Spleen (tissue), 11 donors: ENCODE measurements around the gene FNBP1L. TPM values are rescaled to one million over a fixed set of nuclear protein-coding genes. Genes with fewer than 3 reads are reported as not detected.
A peak's percentile ranks its signal among the peaks of the same experiment; 100 is the strongest.

Source experiments
- DNase-seq: peaks from one replicate; pipeline ENCODE4 v3.0.0-alpha.2; 2020
- H3K27ac ChIP-seq, 8 donors: fragments of 200-600 bp; sonication (generic) in 7 of 8; 1 replicate in 4 of 8; 2 replicates in 4 of 8; pipeline versions ENCODE4 v1.5.0 to v1.8.0; 2016 to 2021; ENCODE audit warnings: inconsistent platforms in 4 of 8, mild to moderate bottlenecking in 4 of 8, moderate library complexity in 1 of 8
- H3K27me3 ChIP-seq, 7 donors: fragments of 200-600 bp; sonication (generic) in 6 of 7; replicated peaks in 1 of 7; 1 replicate in 4 of 7; 2 replicates in 3 of 7; pipeline versions ENCODE4 v1.5.0 to v1.8.0; 2016 to 2021; ENCODE audit warnings: inconsistent platforms in 3 of 7, mild to moderate bottlenecking in 1 of 7
- H3K36me3 ChIP-seq, 6 donors: fragments of 200-600 bp; sonication (generic) in 5 of 6; 1 replicate in 4 of 6; 2 replicates in 2 of 6; pipeline versions ENCODE4 v1.5.0 to v1.8.0; 2016 to 2021; ENCODE audit warnings: inconsistent platforms in 2 of 6
- H3K4me1 ChIP-seq, 6 donors: fragments of 200-600 bp; sonication (generic) in 5 of 6; 1 replicate in 3 of 6; 2 replicates in 3 of 6; pipeline versions ENCODE4 v1.5.0 to v1.8.0; 2016 to 2021; ENCODE audit warnings: inconsistent platforms in 3 of 6
- H3K4me3 ChIP-seq, 8 donors: fragments of 200-600 bp; sonication (generic) in 7 of 8; 1 replicate in 4 of 8; 2 replicates in 4 of 8; pipeline versions ENCODE4 v1.5.0 to v1.8.0; 2016 to 2021; ENCODE audit warnings: inconsistent platforms in 4 of 8, mild to moderate bottlenecking in 4 of 8, moderate library complexity in 2 of 8
- H3K9me3 ChIP-seq, 8 donors: fragments of 200-600 bp; sonication (generic) in 7 of 8; 1 replicate in 4 of 8; 2 replicates in 4 of 8; pipeline versions ENCODE4 v1.5.0 to v1.8.0; 2016 to 2021; ENCODE audit warnings: inconsistent platforms in 4 of 8
- POLR2A ChIP-seq, 3 donors: fragments of 450-650 bp; IDR thresholded peaks; one replicate each; pipeline ENCODE4 v1.5.1; 2017; ENCODE audit warnings: antibody characterized with exemption in 3 of 3, mild to moderate bottlenecking in 1 of 3
- POLR2AphosphoS5 ChIP-seq, 3 donors: sonication (generic); formaldehyde crosslinking; IDR thresholded peaks; one replicate each; pipeline ENCODE4 v1.5.1; 2017; ENCODE audit warnings: antibody characterized with exemption in 3 of 3
- WGBS, 5 donors: extraction: QIAGEN DNeasy Blood & Tissue Kit in 3 of 5; methylation state at CpG; one replicate each; pipeline versions ENCODE4 v1.1.5 to v1.1.7; 2013 to 2018; 5-methylcytosine and 5-hydroxymethylcytosine counted together
- intact Hi-C: fragments of 100-400 bp; cut with DNase I; formaldehyde crosslinking; loops from one replicate; pipeline ENCODE4 v1.15.0; 2023; ENCODE audit warnings: low total_unique reads
- polyA plus RNA-seq, 3 donors: library from polyadenylated mRNA; stranded (reverse); fragments of 200-250 nt; gene quantifications; one replicate each; pipeline ENCODE4 v1.2.1, GENCODE V29; 2013
- total RNA-seq, 7 donors: library from RNA; depleted of rRNA in 3 of 7; stranded (reverse); fragments of >200 nt in 3 of 7; fragmentation: NEBNext Ultra II Directional in 4 of 7; extraction: Animal tissue kit (Norgen Biotek cat#: 25700) in 4 of 7; gene quantifications; one replicate each; pipeline versions ENCODE4 v1.1.0 to v1.2.1, GENCODE V29; 2016 to 2021
- TF ChIP-seq, protein P1 (sequence below), 11 experiments: fragments of 200-600 bp in 7 of 11; fragments of 450-650 bp in 4 of 11; sonication (generic) in 4 of 11; IDR thresholded peaks in 8 of 11; conservative IDR thresholded peaks in 3 of 11; 1 replicate in 7 of 11; 2 replicates in 4 of 11; pipeline versions ENCODE4 v1.4.0 to v1.8.0; 2016 to 2021; ENCODE audit warnings: antibody characterized with exemption in 11 of 11, inconsistent platforms in 4 of 11, mild to moderate bottlenecking in 1 of 11
- donor health status: healthy with polysubstance abuse.
- donor health status: DM: no; HTN: no; CAD: no; lungs with moderate emphysema.
- donor health status: DM: no; HTN: no; CAD: no.
- donor health status: Bipolar disorder and iron deficiency.
- donor health status: healthy.
- donor health status: DM: no; HTN: no; CAD: no.
- donor health status: DM: yes; HTN: yes; CAD: no.

FNBP1L gene
- total and polyA plus RNA-seq, 10 donors: 1.5 to 10.0 (median 5.5) TPM

DNA sequence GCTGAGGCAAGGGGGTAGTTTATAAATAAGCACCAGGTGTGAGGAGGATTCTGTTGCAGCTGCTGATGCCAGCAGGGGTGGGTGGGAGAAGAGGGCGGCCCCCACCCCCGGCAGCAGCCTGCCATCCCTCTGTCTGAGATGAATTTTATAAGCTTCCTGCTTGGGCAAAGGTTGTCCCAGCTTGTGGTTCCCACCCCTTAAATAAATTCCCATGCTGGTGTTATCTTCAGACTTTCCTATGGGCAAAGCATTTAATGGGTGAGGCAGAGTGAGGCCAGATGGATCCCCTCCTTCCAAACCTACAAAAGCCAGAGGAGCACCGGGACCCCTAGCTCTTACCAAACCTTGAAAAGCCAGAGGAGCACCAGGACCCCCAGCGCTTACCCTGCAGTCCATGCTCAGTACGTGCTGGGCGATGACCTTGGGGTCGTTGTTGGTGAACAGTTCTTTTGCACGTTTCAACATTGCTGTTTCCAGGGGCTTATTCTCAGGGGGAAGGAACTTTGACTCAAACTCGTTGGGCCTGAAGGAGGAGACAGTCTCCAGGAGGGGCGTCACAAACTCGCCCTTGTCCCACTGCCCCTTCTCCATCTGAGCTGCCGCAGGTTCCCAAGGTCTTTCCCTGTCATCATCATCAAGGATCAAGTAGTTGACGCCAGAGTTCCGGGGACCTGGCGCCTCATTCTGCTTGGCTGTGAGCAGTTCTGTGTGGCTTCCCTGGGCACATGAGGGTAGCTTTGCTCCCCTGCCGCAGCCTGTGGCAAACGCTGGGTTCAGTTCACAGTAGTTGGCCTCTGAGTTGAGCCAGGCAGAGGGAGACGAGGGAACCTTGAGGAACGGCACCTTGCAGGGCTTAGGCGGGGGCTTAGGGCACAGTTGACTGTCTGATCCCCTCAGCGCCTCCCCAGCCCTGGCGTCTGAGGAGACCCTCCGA is 134.3 kb downstream of the FNBP1L start:
- Histone ChIP-seq H3K27me3 (no peaks in the 10 kb centered on the region), H3K4me3 (no peak overlapping the region), H3K4me1 (peaks cover 0 to 3% (median 0%) of the 10 kb centered on the region in 6 donors), H3K9me3 (no peaks in the 10 kb centered on the region), H3K36me3 (peaks cover 0 to 77% (median 21%) of the 10 kb centered on the region in 6 donors), H3K27ac (no peak overlapping the region)
- TF ChIP-seq, protein P1, sequence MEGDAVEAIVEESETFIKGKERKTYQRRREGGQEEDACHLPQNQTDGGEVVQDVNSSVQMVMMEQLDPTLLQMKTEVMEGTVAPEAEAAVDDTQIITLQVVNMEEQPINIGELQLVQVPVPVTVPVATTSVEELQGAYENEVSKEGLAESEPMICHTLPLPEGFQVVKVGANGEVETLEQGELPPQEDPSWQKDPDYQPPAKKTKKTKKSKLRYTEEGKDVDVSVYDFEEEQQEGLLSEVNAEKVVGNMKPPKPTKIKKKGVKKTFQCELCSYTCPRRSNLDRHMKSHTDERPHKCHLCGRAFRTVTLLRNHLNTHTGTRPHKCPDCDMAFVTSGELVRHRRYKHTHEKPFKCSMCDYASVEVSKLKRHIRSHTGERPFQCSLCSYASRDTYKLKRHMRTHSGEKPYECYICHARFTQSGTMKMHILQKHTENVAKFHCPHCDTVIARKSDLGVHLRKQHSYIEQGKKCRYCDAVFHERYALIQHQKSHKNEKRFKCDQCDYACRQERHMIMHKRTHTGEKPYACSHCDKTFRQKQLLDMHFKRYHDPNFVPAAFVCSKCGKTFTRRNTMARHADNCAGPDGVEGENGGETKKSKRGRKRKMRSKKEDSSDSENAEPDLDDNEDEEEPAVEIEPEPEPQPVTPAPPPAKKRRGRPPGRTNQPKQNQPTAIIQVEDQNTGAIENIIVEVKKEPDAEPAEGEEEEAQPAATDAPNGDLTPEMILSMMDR (IDR thresholded peaks at IDR 0.05 in 8 of 11, conservative IDR thresholded peaks at IDR 0.05 in 3 of 11): no peak
- TF ChIP-seq POLR2AphosphoS5 (IDR thresholded peaks at IDR 0.05) (no peak), POLR2A (IDR thresholded peaks at IDR 0.05) (no peak)
- 93 to 98% (median 93%) methylated on average over 19 to 23 of the region's 23 CpGs for WGBS, 5 donors
- peak; percentile 62 for DNase-seq
- intact Hi-C loops: no loop called here

DNA sequence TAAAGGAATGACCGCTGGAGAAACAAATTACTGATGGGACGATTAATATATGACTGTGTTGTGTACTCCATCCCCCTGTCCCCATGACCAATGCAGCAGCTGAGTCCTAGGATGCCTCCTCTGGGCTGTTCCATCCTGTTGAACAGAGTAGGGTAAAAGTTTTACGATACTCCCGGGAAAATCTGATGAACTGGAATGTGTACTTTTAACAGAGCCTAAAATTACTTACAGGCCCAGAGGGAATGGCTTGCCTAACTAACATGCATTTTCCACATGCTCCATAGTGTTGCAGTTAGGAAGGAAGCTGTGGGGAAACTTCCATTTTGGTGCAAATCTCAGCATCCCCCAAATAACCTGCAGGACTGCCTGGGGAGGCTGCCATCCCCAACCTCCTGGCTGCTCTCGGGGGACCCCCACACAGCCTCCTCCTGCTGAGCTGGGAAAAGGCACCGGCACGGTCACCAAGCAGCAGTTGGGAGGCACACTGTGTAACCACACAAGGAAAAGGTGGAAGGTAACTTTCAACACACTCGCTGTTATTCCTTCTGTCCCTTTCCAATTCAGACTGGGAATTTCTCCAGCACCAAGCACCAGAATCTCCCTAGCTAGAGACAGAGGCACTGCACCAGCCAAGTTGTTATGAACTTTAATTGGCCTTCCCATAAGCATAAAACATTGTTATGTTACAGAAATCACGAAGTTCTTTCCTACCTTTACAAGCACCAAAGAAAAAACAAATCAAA is 136.5 kb downstream of the FNBP1L start:
- TF ChIP-seq, protein P1 (IDR thresholded peaks at IDR 0.05 in 8 of 11, conservative IDR thresholded peaks at IDR 0.05 in 3 of 11): no peak
- TF ChIP-seq POLR2AphosphoS5 (IDR thresholded peaks at IDR 0.05): no peak
- TF ChIP-seq POLR2A (IDR thresholded peaks at IDR 0.05): no peak
- WGBS, 5 donors: 81 to 93% (median 85%) methylated on average over 8 to 9 of the region's 9 CpGs
- Histone ChIP-seq H3K4me3 (no peak overlapping the region), H3K27me3 (no peaks in the 10 kb centered on the region), H3K27ac (peak overlapping the region in 1 of 8 donors; percentile 17), H3K4me1 (peaks cover 0 to 3% (median 0%) of the 10 kb centered on the region in 6 donors), H3K9me3 (no peaks in the 10 kb centered on the region), H3K36me3 (peaks cover 0 to 82% (median 26%) of the 10 kb centered on the region in 6 donors)
- intact Hi-C loops: no loop called here
- peak; percentile 29 for DNase-seq

DNA sequence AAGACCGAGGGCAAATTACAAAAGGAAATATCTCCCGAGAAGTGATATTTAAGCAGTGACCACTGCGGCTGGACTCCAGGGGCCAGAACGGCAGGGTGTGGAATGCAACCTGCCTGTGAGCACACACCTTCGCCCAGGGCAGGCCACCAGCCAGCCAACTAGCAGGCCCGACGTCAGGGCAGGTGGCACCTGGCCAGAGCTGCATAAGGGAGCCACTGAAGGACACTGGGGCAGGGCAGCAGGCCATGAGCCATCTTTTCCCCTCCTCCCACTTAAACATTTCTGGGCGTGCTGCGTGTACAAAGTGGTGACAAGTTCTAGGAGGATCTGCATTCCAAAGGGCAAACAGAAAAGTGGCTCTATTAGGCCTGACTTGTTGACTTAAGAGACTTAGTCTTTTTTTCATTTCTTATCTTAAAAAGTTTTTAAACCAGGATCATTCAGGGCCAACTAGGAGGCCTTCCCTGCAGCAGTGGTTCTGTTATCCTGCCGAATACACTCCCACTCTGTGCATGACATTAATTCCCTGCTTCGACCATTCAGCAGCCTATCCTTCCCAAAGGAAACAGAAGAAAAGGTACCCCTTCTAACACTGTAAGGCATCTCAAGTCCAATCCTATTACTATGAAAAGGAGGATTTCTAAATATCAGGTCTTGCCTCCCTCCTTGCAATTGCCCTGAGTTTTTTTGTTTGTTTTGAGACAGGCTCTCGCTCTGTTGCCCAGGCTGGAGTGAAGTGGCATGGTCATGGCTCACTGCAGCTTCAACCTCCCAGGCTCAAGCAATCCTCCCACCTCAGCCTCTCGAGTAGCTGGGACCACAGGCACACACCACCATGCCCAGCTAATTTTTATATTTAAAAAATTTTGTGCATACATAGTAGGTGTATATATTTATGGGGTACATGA is 137.4 kb downstream of the FNBP1L start:
- Histone ChIP-seq H3K4me1 (peaks cover 0 to 3% (median 0%) of the 10 kb centered on the region in 6 donors), H3K27ac (peak overlapping the region in 1 of 8 donors; percentile 17), H3K9me3 (no peaks in the 10 kb centered on the region), H3K27me3 (no peaks in the 10 kb centered on the region), H3K4me3 (no peak overlapping the region), H3K36me3 (peaks cover 0 to 84% (median 26%) of the 10 kb centered on the region in 6 donors)
- WGBS, 5 donors: 79 to 87% (median 84%) methylated on average over 13 of the region's 13 CpGs
- peak in 1 of 3 donors; percentile 17 for TF ChIP-seq POLR2AphosphoS5 (IDR thresholded peaks at IDR 0.05)
- TF ChIP-seq, protein P1 (IDR thresholded peaks at IDR 0.05 in 8 of 11, conservative IDR thresholded peaks at IDR 0.05 in 3 of 11): no peak
- TF ChIP-seq POLR2A (IDR thresholded peaks at IDR 0.05): no peak
- intact Hi-C loops: no loop called here
- DNase-seq: peak; percentile 67
